Measurements from ENCODE around the gene MAGEA11. TPM values are rescaled to one million over a fixed set of nuclear protein-coding genes. Genes with fewer than 3 reads are reported as not detected.
"Not testable (repeated sequence)": the region's sequence is repeated elsewhere in the genome, so short reads cannot be mapped to it uniquely, and the experiment has no call there.

MAGEA11 gene
- total and polyA plus RNA-seq, 2 experiments from 2014 or later = not detected

GRCh38 chrX:149760965-149761364 lies 49.1 kb downstream of the MAGEA11 start:
- Histone ChIP-seq H3K4me3 (no peak overlapping the region), H3K4me2 (no peak overlapping the region), H3K27ac (ENCODE audit: low read depth) (no peak overlapping the region), H3K27me3 (ENCODE audit: insufficient read depth) (no peaks in the 10 kb centered on the region), H2AFZ (no peak overlapping the region), H4K20me1 (replicated peaks; ENCODE audit: insufficient read depth) (no peaks in the 10 kb centered on the region), H3K79me2 (replicated peaks; ENCODE audit: insufficient read depth) (no peaks in the 10 kb centered on the region), H3K9me2 (ENCODE audit: insufficient read depth) (no peaks in the 10 kb centered on the region), H3K36me3 (ENCODE audit: insufficient read depth) (no peaks in the 10 kb centered on the region), H3F3A (replicated peaks; ENCODE audit: low read depth) (no peaks in the 10 kb centered on the region), H3K4me1 (ENCODE audit: insufficient read depth) (no peaks in the 10 kb centered on the region)
- TF ChIP-seq NANOG (IDR thresholded peaks at IDR 0.05; ENCODE audit: borderline replicate concordance) = no peak
- H3K9me3 Mint-ChIP-seq = no peaks in the 10 kb centered on the region
- no peaks in the 10 kb centered on the region for H3K36me3 Mint-ChIP-seq (ENCODE audit: low read depth)
- H3K4me3 Mint-ChIP-seq = no peak overlapping the region
- DNase-seq (ENCODE audit: low spot score) = no peak
- no peaks in the 10 kb centered on the region for H3K4me1 Mint-ChIP-seq
- H3K27me3 Mint-ChIP-seq (ENCODE audit: insufficient read depth, low read depth, poor library complexity) = peaks cover 8% of the 10 kb centered on the region
- H3K27ac Mint-ChIP-seq = no peak overlapping the region
- no peak for ATAC-seq

GRCh38 chrX:149761858-149762674 lies 50.2 kb downstream of the MAGEA11 start:
- not testable (repeated sequence) for H3K4me1 Mint-ChIP-seq; H3K79me2 ChIP-seq (replicated peaks; ENCODE audit: insufficient read depth); H3K9me3 Mint-ChIP-seq; H3K4me3 Mint-ChIP-seq; H3F3A ChIP-seq (replicated peaks; ENCODE audit: low read depth); DNase-seq (ENCODE audit: low spot score); H3K4me3 ChIP-seq; H2AFZ ChIP-seq; H3K36me3 ChIP-seq (ENCODE audit: insufficient read depth); H3K27ac Mint-ChIP-seq; H3K27me3 ChIP-seq (ENCODE audit: insufficient read depth); ATAC-seq; H3K36me3 Mint-ChIP-seq (ENCODE audit: low read depth); H3K9me2 ChIP-seq (ENCODE audit: insufficient read depth); H3K27me3 Mint-ChIP-seq (ENCODE audit: insufficient read depth, low read depth, poor library complexity); H3K4me2 ChIP-seq; H4K20me1 ChIP-seq (replicated peaks; ENCODE audit: insufficient read depth); H3K4me1 ChIP-seq (ENCODE audit: insufficient read depth); H3K27ac ChIP-seq (ENCODE audit: low read depth)

GRCh38 chrX:149762696-149763614 lies 51.1 kb downstream of the MAGEA11 start:
- Histone ChIP-seq H3K27ac (ENCODE audit: low read depth) (no peak overlapping the region), H3K27me3 (ENCODE audit: insufficient read depth) (no peaks in the 10 kb centered on the region), H3K79me2 (replicated peaks; ENCODE audit: insufficient read depth) (no peaks in the 10 kb centered on the region), H3K4me3 (no peak overlapping the region), H3K36me3 (ENCODE audit: insufficient read depth) (no peaks in the 10 kb centered on the region), H2AFZ (no peak overlapping the region), H3K9me2 (ENCODE audit: insufficient read depth) (no peaks in the 10 kb centered on the region), H3F3A (replicated peaks; ENCODE audit: low read depth) (no peaks in the 10 kb centered on the region), H3K4me1 (ENCODE audit: insufficient read depth) (no peaks in the 10 kb centered on the region), H4K20me1 (replicated peaks; ENCODE audit: insufficient read depth) (no peaks in the 10 kb centered on the region), H3K4me2 (no peak overlapping the region)
- Mint-ChIP-seq H3K9me3 (no peaks in the 10 kb centered on the region), H3K27me3 (ENCODE audit: insufficient read depth, low read depth, poor library complexity) (peaks cover 5% of the 10 kb centered on the region), H3K4me3 (no peak overlapping the region), H3K36me3 (ENCODE audit: low read depth) (no peaks in the 10 kb centered on the region), H3K27ac (no peak overlapping the region), H3K4me1 (no peaks in the 10 kb centered on the region)
- DNase-seq (ENCODE audit: low spot score) (no peak), ATAC-seq (no peak)
- TF ChIP-seq NANOG (IDR thresholded peaks at IDR 0.05; ENCODE audit: borderline replicate concordance) (no peak), POLR2AphosphoS5 (IDR thresholded peaks at IDR 0.05; ENCODE audit: low read depth) (no peak), REST (IDR thresholded peaks at IDR 0.05; ENCODE audit: unreplicated experiment) (no peak), STAT1 (IDR thresholded peaks at IDR 0.05; ENCODE audit: unreplicated experiment) (no peak)

Data from GM23338 (cell line).